Tongue (tissue), 2 donors: ENCODE measurements around the gene TBC1D22A. TPM values are rescaled to one million over a fixed set of nuclear protein-coding genes. Genes with fewer than 3 reads are reported as not detected.

Experiments
- DNase-seq: peaks from one replicate; pipeline ENCODE4 v3.0.0-alpha.2; 2015
- total RNA-seq: library from RNA; depleted of rRNA; stranded (reverse); fragments of >200 nt; gene quantifications from one replicate; pipeline ENCODE4 v1.2.3, GENCODE V29; 2014

Gene TBC1D22A
- total RNA-seq, 1 donor from 2014 or later = 14.3 TPM

DNA sequence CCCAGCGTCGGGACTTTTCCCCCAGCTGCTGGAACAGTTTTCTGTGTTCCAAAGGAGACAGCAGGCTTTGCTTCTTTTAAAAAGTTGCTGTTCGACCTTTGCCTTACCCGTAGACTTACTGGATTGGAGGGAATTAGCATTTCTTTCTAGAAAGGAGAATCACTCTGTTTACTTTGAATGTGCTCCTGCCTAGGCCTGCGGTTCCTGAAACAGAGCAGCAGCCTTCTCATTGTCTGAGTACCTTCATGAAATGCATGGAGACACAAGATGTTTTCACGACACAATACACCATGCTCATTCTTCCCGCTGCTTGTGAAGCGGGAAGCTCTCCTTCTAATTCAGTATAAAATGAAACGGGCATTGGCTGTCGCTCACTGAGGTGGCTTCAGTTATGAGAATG, 196.2 kb downstream of the TBC1D22A start:
- DNase-seq = no peak

DNA sequence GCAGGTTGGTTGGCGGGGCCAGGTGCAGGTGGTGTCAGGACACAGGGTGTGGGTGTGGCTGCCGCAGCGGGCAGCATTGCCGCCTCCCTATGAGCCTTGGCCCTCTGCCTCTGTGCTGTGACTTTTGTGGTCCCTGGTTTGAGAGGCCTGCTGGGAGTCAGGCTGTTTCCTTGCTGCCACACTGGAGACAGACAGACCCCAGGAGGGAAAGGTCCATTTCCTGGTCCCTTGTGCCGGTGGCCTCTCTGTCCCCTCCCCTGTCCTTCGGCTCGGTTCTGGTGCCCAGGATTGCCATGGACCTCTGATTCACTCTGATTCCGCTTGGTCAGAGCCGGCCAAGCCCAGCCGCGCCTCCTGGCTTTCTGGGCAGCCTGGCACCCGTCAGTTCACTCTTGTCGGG, 196.9 kb downstream of the TBC1D22A start:
- no peak for DNase-seq

DNA sequence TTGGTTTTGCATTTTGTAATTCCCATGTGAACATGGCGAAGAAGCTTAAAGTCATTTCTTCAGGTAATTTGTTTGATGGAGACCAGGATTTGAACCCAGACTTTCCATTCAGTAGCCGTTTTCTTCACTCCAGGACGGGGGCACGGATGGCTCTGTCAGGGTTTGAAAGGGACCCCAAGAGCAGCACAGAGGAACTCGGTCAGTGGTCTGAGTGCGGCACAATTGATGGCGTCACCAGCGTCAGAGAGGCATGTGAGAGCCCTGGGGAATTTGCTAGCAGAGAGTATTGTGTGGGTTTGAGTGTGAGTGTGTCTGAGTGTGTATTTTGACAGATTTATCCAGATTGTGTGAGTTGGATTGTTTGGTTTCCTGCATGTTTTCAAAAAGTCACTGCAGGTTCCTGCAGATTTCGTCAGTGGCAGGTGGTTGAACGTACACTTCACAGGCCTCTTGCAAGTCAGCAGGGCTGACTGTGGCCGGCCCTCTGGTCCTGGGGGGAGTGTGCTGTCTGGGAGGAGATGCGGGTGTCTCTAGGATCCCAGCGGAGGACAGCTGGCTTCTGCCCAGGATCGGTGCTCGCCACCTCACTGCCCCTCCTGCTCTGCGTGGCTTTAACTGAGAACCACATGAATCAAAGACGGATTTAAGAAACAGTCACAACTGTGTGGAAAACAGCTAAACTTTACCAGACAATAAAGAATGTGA, 199.3 kb downstream of the TBC1D22A start:
- no peak for DNase-seq

DNA sequence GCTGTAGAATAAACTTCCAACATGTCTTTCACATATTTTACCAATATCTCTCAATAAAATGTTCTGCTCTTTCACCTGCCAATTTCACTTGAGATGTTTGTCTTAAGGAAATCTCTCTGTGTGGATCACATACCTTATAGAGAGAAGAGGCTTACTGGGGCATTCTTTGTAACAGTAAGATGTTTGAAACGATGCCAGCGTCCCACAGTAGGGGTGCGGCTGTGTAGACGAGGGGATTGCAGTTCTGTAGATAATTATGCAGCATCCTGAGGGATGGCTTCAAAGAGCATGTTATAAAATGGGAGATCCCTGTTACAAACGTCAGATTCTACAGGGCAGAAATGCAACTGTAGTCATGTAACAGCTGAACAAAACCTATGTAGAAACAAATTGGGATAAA, 200.0 kb downstream of the TBC1D22A start:
- DNase-seq = no peak

DNA sequence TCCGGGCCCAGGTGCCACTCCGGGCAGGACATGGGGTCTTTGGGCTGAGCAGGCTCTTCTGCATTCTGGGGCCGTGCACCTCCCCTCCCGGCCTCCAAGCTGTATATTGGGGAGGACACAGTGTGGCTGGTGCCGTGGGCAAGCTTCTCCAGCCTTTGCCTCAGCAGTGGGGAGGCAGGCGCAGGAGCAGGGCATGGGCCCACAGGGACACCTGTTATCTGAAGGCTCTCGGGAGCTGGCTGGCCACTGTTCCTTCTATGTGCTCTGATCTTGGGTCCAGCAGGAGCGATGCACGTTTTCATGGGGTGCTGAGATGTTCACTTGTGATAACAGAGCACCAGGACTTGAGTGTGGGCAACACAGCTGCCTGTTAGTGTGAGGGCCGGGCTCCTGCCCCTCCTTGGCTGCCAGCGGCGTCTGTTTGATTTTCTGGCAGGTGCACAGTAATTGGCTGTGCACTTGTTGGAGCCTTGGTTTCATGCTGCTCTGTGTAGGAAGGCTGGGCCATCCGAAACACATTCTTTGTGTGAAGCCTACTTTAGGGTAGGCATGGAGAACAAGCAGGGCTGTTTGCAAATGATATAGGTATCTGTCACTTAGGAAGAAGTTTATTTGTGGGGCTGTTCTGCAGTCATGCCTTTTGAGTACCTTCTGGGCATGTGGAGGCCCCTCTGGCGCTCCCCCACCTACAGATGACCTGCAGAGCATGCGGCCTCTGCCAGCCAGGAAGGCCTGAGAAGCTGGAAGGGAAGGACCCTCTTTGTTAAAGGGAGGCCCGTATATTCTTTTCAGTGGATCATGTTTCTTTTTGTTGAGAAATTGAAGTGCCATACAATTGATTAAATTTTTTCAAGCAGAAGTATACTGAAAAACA, 201.5 kb downstream of the TBC1D22A start:
- DNase-seq = peak; percentile 38

DNA sequence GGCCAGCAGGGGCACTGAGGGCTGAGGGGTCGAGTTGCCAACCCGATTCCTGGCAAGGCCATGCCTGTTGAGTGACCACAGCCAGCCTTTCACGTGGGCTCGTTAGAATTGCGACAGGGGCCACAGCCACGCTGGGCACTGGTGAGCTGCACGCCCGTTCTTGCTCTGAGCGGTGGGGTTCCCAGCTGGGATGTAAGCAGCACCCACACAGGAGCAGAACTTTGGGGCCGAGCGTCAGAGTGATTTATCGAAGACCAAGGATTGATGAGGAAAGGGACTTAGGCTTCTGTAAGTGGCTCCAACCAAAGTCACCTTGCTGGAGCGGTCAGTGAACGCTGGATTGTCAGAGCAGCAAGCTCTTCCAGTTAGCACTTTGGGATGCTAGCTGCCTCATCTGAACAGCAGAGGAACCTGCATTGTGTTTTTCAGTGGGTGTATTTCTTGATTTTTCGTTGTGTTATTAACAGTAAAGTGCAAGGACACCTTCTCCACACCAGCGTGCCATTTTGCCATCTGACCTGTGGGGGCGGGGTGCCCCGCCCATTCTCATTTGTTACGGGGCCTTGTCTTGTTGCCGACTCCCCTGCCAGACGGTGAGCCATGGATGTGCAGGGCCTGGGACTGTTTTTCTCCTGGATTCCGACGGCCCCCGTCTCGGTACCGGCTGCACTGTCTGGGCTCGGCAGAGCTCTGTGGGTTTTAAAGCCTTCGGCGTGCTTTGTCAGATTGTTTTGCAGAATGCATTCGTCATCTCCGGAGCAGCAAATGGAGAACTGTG, 202.5 kb downstream of the TBC1D22A start:
- no peak for DNase-seq

DNA sequence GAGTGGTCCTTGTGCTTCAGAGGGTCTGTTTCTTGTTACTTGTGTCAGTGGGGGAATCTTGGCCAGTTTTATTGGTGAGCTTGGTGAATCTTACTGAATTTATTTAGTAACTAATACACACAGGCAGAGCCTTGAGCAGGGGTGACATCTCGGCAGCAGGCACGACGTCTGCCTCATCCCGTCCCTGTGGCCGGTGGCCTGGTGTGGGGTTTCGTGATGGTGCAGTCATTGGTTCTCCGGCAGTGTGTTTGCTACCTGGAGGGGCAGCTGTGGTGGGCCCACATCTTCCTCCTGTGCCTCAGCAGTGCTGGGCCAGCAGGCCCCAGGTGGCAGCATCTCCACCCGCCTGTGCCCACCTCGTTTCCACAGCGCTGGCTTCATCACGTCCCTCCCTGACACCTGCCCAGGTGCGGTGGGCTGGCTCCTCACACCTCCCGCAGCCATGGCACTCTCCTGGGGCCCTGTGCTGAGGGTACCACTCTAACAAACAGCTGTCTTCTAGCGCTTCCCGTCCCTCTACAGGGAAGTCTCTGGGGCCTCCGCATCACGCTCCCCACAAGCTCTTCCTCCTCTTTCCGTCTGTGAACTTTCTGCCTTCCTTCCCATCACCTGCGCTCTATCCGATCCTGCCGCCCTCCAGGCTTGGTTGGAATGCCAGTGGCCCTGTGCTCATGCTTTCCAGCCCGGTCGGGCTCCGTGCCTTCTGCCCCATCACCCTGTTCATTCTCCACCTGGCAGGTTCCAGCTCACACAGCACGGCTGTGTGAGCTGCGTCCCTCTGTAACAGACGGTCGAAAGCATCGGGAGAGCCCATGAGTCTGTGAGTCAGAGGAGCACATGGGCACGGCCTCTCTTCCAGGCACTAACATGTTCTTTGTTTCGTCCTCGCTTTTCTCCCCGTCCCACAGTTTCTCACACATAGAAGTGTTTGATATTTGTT, 203.4 kb downstream of the TBC1D22A start:
- DNase-seq = no peak

DNA sequence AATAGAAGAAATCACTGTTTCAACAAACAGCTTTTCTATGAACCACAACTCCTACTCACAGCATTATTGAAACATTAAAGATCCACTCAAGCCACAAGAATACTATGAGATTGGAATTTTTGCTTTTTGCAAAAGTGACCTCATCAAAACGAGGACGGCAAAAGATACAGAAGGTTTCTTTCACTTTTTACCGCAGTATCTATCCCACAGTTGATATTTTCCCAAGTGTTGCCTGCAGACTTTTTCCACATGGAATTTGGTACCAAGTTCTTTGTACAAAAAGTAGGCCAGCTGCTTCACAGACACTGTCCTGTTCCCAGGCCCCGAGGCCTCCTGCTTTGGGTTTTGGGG, 204.0 kb downstream of the TBC1D22A start:
- no peak for DNase-seq

DNA sequence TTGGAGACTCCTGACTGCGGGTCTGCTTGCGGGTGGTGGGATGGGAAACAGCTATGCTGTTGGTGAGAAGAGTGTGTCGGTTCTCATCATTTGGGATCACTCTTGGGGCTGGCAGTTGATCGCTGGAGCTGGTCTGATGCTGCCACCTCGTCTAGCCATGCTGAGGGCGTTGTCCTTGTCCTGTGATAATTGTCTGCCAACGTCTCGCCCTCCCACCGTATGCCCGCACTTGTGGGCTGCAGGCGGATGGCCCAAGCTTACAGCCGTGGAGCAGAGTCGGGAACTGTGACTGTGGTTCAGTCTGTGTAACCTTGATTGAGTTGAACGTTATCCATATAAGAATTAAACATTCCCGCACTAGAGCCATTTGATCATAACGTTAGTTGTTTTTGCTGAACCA, 204.4 kb downstream of the TBC1D22A start:
- no peak for DNase-seq

DNA sequence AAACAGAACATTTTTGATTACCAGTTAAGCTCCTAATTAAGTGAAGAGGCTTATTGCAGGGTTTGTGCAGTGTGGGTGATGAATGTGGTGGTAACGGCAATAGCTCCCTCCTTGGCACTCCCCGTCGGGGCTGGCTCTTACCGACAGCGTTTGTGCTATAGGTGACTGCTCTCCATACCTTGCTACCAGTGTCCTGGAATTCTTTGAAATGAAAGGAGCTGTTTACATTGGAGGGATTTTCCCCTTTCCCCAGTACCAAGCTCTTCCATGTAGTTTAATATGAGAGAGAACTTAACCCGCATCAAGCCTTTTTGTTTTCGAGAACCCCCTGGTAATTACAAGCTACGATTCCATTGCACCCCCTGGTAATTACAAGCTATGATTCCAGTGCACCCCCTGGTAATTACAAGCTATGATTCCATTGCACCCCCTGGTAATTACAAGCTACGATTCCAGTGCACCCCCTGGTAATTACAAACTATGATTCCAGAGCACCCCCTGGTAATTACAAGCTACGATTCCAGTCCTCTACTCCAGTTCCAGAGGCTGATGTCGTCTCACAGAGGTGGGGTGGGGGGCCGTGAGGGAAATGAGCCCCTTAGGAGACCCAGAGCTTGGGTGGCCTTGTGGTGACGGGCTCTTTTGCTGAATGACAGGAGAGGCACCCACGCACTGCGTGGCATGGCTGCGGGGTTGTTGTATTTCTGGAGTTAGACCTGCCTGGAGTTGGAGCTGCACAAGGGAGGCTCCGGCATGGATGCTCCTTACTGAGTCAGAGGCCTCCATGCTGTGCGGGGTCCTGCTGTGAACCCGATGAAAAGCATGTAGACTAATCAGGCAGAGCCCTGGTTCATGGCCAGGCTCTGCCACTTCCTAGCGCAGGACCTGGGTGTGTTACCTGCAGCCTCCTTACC, 205.3 kb downstream of the TBC1D22A start:
- no peak for DNase-seq

DNA sequence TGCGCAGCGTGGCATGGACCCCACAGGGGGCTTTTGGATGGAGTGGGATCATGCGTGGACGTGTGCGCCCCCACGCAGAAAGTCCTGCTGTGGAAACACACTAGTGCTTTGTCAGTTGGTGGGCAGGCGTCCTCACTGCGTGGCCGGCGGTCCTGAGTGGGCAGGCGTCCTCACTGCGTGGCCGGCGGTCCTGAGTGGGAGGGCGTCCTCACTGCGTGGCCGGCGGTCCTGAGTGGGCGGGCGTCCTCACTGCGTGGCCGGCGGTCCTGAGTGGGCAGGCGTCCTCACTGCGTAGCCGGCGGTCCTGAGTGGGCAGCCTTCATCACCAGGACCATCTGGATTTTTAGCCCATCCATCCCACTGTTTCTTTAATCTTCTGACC, 205.9 kb downstream of the TBC1D22A start:
- DNase-seq = no peak

DNA sequence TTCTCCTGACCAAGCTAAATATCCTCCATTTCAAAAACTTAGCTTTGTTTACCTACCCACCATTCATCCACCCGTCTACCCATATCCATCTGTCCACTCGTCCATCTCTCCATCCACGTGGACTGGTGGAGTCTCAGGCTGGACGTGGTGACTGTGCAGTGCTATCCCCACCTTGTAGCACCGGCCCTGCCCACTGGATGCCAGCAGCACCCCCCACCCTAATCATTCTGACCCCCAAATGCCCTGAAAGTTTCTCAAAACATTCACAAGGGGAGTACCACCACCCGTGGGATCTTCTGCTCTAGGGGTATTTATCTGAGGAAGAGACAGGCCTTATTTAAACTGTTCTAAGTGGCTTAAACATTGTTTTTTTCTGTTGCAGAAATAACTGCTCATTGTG, 206.4 kb downstream of the TBC1D22A start:
- no peak for DNase-seq

DNA sequence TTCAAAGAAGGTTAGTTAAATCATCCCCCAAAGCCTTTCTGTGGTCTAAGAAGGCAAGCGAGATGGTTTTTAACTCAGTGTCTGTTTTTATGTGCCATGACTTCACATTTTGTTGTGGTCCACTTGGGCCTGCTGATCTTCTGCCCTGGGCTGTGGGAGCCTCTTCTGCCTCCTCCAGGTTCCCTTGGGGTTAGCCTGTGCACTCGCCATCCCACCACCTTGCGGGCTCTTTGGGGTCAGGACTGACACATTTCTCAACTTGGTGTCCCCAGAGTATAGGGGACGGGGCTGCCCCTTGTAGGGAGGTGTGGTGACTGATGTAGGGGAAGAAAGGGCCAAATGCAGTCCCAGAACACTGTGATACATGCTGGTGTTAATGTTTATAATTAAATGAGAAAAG, 207.0 kb downstream of the TBC1D22A start:
- no peak for DNase-seq

DNA sequence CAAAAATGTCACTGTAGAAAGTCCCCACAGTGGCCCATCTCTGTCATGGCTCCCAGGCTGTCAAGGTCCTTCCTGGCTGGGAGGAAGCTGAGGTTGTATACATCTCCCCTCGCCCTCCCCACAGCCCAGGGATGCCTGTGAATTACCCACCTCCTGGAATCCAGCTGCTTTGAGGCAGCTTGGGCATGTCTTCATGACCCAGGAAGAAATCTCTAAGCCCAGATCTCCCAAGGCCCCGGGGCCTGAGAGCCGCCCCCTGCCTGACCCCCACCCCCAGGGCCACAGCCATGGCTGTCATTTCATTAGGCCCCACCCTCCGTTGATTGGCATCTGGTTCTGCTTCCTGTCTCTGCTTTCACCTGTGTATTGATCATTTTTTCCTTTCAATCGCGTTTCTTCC, 207.5 kb downstream of the TBC1D22A start:
- no peak for DNase-seq

DNA sequence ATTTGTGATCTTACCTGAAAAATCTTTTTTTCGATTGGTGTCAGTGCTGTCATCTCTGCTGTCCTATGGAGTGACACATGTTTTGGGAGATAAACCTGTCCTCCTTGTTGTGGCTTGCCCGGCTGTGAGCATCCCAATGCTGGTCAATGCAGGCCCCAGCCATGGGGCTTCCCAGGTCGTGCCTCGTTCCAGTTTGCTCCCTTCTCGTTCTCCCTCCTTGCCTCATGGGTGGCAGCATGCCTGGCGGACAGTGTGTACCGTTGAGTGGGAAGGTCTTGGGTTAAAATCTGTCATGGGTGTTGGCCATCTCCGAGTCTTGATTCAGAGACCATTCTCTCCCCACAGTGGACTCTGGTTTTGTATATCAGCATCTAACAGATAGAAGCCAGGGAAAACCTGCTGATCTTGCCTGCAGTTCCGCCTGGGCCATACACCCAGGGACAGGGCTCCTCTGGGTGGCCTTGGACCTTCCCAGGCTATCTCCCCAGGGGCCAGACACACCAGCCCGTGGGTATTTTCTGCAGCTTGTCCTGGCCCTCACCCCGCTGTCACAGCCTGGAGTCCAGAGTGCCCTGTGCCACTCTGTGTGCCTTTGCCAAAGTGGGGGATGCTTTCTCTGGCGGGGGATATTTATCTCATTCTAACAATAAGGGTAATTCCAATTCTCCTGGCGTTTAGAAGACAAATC, 208.1 kb downstream of the TBC1D22A start:
- DNase-seq = no peak

DNA sequence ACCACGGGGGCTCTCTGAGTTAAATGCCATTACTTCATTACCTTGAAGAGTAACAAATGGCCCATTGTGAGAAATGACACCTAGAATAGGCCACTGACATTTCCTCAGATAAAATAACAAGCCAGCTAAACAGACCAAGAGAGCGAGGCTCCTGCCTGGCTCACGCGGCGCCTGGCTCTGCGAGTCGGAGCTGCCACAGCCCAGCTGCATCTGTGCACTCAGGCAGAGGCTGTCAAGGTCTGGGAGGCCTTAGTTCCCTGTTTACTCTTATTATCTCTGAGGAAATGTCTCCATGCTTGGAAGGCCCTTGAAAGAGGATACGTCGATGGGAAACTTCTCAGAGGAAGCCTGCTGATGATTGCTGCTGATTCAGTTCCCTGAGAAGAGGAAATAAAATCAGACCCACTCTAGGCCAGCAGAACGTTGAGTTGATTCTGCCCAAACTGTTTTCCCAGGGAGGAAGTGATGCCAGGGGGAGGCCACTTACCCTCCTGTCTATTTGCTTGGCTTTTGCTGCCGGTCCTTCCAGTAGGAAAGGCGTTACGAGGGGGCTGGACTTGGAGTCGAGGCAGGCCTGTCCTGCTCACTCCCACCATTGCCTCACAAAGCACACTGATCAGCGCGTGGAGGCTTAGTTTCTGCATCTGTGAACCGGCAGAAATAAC, 208.8 kb downstream of the TBC1D22A start:
- DNase-seq = peak; percentile 62

DNA sequence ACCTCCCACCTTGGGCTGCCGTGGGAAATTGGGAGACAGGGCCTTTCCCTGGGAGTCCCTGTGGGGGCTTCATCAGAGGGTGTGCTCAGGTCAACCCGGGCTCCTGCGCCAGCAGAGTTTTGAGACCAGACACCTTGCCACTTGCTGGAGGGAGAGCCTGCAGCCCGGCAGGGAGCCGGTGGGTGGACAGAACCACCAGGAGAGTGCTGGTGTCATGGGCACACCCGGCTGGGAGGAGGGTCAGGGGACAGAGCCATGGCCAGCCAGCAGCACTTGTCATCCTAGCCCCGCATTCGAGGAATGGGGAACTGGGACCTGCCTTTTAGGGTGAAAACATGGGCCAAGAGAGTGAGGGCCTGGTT, 209.3 kb downstream of the TBC1D22A start:
- no peak for DNase-seq

DNA sequence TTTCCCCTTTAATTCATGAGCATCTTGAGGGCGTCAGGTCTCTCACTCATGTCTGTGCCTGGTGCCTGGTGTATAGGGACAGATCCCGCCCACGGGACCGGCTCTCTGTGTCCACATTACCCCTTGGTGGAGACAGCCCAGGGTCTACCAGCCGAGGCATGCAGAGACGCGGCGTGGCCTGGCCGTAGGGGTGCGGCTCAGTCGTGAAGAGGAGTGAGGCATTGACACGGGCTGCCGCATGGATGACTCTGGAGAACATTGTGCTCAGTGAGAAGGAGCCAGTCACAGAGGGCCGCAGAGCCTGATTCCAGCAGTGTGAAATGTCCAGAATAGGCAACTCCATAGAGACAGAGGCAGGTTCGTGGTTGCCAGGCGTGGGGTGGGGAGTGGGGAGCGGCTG, 209.8 kb downstream of the TBC1D22A start:
- DNase-seq = no peak
